WERI-Rb-1 (cell line): ENCODE data around the gene DARS2.

ENCODE experiments used
- DNase-seq: peaks from one replicate; pipeline ENCODE4 v3.0.0-alpha.2; 2020
- H3K27ac ChIP-seq: fragments of 250-450 bp; sonication (Bioruptor Pico); 2 replicates; pipeline ENCODE4 v1.5.1; 2020; ENCODE audit warnings: mild to moderate bottlenecking, moderate library complexity
- H3K27me3 ChIP-seq: fragments of 250-450 bp; sonication (Bioruptor Pico); 2 replicates; pipeline ENCODE4 v1.5.1; 2021; ENCODE audit warnings: mild to moderate bottlenecking, low read depth, moderate library complexity; ENCODE audit not compliant: insufficient read depth, severe bottlenecking
- H3K36me3 ChIP-seq: fragments of 250-450 bp; sonication (Bioruptor Pico); 2 replicates; pipeline ENCODE4 v1.5.1; 2020; ENCODE audit warnings: mild to moderate bottlenecking, moderate library complexity
- H3K4me3 ChIP-seq: 2 replicates; pipeline ENCODE4 v1.5.1; 2011; ENCODE audit warnings: low read depth, mild to moderate bottlenecking, control low read depth, low read length
- H3K9me3 ChIP-seq: fragments of 250-450 bp; sonication (Bioruptor Pico); 2 replicates; pipeline ENCODE4 v1.5.1; 2021; ENCODE audit warnings: mild to moderate bottlenecking, moderate library complexity; ENCODE audit not compliant: severe bottlenecking
- TF ChIP-seq, protein P1 (sequence below): IDR thresholded peaks from 2 replicates; pipeline ENCODE4 v1.5.1; 2011; ENCODE audit warnings: low read depth, mild to moderate bottlenecking, control low read depth, inconsistent platforms, low read length

DARS2 gene

DNA sequence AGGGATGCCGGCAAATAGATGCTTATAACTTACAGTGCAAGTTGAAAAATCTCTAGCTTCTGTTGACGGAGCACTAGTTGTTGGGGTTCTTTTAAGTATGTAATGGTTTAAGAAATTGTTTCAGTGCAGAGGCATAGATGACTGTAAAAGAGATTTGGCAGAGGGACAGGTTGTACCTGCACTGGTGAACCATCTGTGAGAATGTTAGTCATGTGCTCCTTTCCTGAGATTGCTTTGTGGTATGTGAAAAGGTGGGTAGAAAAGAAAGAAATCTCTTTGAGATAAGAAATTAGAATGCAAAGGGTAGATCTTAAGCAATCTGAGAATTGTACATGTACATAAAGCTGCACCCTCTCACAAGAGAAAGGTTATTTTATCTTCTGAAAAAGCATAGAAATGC is 63.2 kb downstream of the DARS2 start:
- Histone ChIP-seq H3K27ac (no peak overlapping the region), H3K9me3 (no peaks in the 10 kb centered on the region), H3K27me3 (no peaks in the 10 kb centered on the region), H3K4me3 (no peak overlapping the region), H3K36me3 (peaks cover 11% of the 10 kb centered on the region)
- DNase-seq = no peak
- TF ChIP-seq, protein P1, sequence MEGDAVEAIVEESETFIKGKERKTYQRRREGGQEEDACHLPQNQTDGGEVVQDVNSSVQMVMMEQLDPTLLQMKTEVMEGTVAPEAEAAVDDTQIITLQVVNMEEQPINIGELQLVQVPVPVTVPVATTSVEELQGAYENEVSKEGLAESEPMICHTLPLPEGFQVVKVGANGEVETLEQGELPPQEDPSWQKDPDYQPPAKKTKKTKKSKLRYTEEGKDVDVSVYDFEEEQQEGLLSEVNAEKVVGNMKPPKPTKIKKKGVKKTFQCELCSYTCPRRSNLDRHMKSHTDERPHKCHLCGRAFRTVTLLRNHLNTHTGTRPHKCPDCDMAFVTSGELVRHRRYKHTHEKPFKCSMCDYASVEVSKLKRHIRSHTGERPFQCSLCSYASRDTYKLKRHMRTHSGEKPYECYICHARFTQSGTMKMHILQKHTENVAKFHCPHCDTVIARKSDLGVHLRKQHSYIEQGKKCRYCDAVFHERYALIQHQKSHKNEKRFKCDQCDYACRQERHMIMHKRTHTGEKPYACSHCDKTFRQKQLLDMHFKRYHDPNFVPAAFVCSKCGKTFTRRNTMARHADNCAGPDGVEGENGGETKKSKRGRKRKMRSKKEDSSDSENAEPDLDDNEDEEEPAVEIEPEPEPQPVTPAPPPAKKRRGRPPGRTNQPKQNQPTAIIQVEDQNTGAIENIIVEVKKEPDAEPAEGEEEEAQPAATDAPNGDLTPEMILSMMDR = no peak

DNA sequence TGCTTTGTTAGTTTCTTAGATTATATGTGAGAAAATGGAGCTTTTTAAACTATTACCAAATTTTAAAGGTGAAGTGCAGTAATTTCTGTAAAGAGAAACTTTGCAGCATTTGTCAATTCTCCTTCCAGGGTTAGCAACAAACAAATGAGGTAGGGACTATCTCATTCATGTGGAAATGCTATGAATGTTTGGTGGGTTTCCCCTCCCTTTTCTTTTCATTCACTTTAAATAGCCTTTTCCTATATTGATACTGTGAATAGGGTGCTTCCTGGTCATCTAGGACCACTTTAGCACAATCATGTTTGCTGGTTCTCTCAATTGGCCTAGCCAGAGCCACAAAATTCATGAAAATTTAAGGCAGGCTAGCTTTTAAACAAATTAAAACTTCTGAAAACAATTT is 64.3 kb downstream of the DARS2 start:
- H3K27me3 ChIP-seq = no peaks in the 10 kb centered on the region
- no peak for DNase-seq
- no peaks in the 10 kb centered on the region for H3K9me3 ChIP-seq
- no peak overlapping the region for H3K4me3 ChIP-seq
- peaks cover 11% of the 10 kb centered on the region for H3K36me3 ChIP-seq
- TF ChIP-seq, protein P1 = no peak
- no peak overlapping the region for H3K27ac ChIP-seq

DNA sequence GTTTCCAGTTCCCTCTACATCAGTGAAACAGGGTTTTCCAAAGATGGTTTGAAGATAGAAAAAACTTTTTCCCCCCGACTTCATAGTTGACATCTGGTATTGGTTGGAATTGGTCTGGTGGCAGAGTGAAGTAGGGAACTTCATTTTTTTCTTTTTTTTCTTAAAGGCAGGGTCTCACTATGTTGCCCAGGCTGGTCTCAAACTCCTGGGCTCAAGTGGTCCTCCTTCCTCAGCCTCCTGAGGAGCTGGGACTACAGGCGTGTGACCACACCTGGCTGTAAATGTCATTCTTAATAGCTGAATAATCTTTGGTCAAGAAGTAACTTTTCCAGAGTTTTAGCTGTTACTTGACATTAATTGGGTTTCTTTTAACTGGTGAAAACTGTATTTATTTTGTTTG is 65.4 kb downstream of the DARS2 start:
- H3K4me3 ChIP-seq = no peak overlapping the region
- no peak for DNase-seq
- H3K27ac ChIP-seq = no peak overlapping the region
- H3K36me3 ChIP-seq = peaks cover 11% of the 10 kb centered on the region
- TF ChIP-seq, protein P1 = no peak
- H3K27me3 ChIP-seq = no peaks in the 10 kb centered on the region
- H3K9me3 ChIP-seq = no peaks in the 10 kb centered on the region

DNA sequence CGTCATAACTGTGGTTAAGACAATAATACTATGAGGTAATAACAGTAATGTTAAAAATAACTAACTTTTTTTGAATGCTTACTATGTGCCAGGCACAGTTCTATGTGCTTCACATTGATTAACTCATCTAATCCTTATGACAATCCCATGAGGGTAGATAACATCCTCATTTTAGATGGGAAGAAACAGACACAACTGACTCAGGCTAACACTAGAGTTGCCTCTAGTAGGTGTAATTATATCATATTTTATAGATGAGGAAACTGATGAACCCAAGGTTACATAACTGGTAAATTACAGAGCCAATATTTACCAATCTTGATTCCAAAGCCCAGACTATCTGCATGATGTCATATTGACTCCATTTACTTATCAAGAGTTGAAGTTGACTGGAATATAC is 69.1 kb downstream of the DARS2 start:
- Histone ChIP-seq H3K27ac (no peak overlapping the region), H3K9me3 (no peaks in the 10 kb centered on the region), H3K27me3 (no peaks in the 10 kb centered on the region), H3K4me3 (no peak overlapping the region), H3K36me3 (no peaks in the 10 kb centered on the region; the same call in 1 of the 2 replicates)
- no peak for DNase-seq
- TF ChIP-seq, protein P1 = no peak

DNA sequence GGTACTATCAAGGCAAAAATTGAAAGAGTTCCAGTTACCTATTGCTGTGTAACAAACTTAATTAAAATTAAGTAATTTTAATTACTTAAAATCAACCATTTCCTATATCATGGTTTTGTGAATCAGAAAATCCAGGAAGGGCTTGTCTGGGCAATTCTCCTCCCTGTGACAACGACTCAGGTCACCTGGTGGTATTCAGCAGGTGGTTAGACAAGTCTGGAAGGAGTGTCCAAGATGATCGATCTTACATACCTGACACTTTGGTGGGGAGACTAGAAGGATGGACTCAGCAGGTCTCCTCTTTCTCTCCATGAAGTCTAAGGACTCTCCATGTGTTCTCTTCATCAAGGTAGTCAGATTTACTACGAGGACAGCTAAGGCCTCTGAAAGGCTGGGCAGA is 69.7 kb downstream of the DARS2 start:
- Histone ChIP-seq H3K27me3 (no peaks in the 10 kb centered on the region), H3K36me3 (no peaks in the 10 kb centered on the region; the same call in 1 of the 2 replicates), H3K9me3 (no peaks in the 10 kb centered on the region), H3K27ac (no peak overlapping the region), H3K4me3 (no peak overlapping the region)
- DNase-seq = no peak
- TF ChIP-seq, protein P1 = no peak

DNA sequence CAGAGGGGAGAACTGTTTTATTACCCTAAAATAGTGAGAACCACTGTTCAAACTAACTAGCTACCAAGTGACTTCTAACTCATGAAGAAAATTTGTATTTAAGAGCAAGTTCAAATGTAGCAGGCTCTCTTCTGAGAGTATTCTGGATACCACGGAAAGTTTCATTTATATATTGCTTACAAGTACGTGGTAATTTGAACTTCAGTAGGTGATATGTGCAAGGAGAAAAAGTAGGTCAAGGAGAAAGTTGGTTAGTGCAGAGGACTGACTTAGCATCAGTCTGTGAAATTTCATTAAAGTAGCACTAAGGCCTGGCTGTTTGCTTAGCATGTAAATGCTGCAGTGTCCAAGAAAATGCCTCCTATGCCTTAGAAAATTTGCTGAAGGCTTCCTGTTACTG is 76.0 kb downstream of the DARS2 start:
- Histone ChIP-seq H3K27me3 (no peaks in the 10 kb centered on the region), H3K36me3 (no peaks in the 10 kb centered on the region), H3K4me3 (no peak overlapping the region), H3K27ac (no peak overlapping the region), H3K9me3 (no peaks in the 10 kb centered on the region)
- TF ChIP-seq, protein P1 = no peak
- DNase-seq = no peak
